ENCODE measurements around the gene AGFG2.

- TF ChIP-seq POLR2AphosphoS5 (IDR thresholded peaks at IDR 0.05) (no peak), POLR2A (IDR thresholded peaks at IDR 0.05) (no peak), CTCF (IDR thresholded peaks at IDR 0.05) (no peak)
Measured at GRCh38 chr7:100520138-100520537, 18.9 kb upstream of the AGFG2 start.

Measured in breast epithelium (tissue), 3 donors.